GM12875 (cell line): ENCODE measurements around the gene EIF2D.
"Not testable (repeated sequence)": the region's sequence is repeated elsewhere in the genome, so short reads cannot be mapped to it uniquely, and the experiment has no call there.

Experiments
- H3K4me3 ChIP-seq: one replicate; pipeline ENCODE4 v1.5.1; 2011; ENCODE audit warnings: low read depth, low read length, control low read depth
- CTCF ChIP-seq: IDR thresholded peaks from 2 replicates; pipeline ENCODE4 v1.5.1; 2011; ENCODE audit warnings: low read depth, mild to moderate bottlenecking, control low read depth, inconsistent platforms, low read length, moderate library complexity, borderline replicate concordance; ENCODE audit not compliant: insufficient read depth

EIF2D gene

DNA sequence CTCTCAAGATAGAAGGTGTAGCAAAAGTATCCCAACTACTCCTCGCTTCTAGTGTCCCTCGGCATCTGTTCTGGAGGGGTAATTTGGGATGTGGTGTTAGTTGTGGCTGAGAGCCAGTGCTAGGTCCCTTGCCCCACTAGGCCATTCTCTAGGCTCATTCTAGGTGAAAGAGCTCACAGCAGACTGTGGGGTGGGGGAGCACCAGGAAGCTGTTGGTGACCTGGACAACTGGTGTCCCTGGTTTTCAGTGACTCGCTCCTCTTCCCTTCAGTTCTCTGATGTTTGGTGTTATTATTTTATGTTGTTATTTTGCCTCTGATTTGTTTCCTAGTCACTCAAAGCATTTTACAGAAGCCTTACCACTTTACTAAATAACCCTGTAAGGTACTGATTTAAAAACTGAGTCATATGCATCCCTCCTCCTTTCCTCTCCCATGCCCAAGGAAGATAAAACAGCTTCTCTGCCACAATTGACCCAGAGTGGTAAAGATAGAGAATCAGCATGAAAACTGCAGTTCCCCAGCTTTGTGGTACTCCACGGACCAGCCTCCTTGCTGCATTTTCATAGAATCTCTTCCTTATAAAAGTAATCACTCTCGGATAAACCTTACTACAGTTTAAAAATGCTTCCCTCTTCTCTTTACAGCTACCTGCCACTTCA, 37.1 kb upstream of the EIF2D start:
- H3K4me3 ChIP-seq = no peak overlapping the region
- TF ChIP-seq CTCF = no peak

DNA sequence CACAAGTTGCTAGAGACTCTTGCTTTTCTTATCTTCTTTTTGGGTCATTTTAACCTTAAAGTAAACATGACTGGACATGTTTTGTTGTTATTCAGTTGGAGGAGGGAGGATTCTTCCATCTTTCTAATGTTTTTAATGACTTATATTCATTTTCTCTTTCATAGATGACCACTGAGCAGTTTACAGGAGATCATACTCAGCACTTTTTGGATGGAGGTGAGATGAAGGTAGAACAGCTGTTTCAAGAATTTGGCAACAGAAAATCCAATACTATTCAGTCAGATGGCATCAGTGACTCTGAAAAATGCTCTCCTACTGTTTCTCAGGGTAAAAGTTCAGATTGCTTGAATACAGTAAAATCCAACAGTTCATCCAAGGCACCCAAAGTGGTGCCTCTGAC, 35.0 kb upstream of the EIF2D start:
- no peak overlapping the region for H3K4me3 ChIP-seq
- no peak for TF ChIP-seq CTCF

- H3K4me3 ChIP-seq = no peak overlapping the region
- TF ChIP-seq CTCF = no peak
Observed at GRCh38 chr1:206646504-206646903, 34.2 kb upstream of the EIF2D start.

- TF ChIP-seq CTCF = no peak
- no peak overlapping the region for H3K4me3 ChIP-seq
Observed at GRCh38 chr1:206643118-206643698, 30.9 kb upstream of the EIF2D start.

GRCh38 chr1:206642074-206642473, 29.8 kb upstream of the EIF2D start:
- not testable (repeated sequence) for H3K4me3 ChIP-seq

GRCh38 chr1:206637605-206638004, 25.3 kb upstream of the EIF2D start:
- H3K4me3 ChIP-seq = no peak overlapping the region
- TF ChIP-seq CTCF = no peak

DNA sequence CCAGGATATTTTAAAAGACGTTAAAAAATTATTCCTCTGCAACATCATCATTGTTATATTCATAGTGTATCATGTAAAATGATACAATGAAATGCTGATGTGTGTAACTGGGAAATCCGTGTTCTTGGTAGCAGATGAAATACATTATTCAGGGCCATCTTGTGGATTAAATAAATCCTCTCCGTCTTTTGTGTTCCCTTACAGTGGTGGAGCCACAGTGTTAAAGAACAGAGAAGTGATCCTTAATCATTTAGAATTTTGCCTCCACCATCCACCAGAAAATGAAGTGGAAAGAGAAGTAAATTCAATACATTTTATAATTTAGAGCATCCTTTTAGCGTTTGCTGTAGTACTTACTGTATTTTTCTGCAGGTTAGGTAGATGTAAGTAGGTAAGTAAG, 24.4 kb upstream of the EIF2D start:
- TF ChIP-seq CTCF = no peak
- H3K4me3 ChIP-seq = no peak overlapping the region

- no peak for TF ChIP-seq CTCF
- peak overlapping the region; percentile 95 for H3K4me3 ChIP-seq
Observed at GRCh38 chr1:206635978-206636345, 23.7 kb upstream of the EIF2D start.
